MCF 10A (cell line): ENCODE results near the gene PSME3IP1. TPM values are rescaled to one million over a fixed set of nuclear protein-coding genes. Genes with fewer than 3 reads are reported as not detected.
"Not testable (repeated sequence)": the region's sequence is repeated elsewhere in the genome, so short reads cannot be mapped to it uniquely, and the experiment has no call there.

ENCODE experiments used
- BruUV-seq: library from RNA; stranded (reverse); fragments of 400-500 nt; replicated peaks from 2 replicates; lab custom pipeline; 2021; lab: Mats Ljungman, UMichigan
- CTCF ChIA-PET: fragments of 300-600 bp; sonication (Branson Sonifier 250); formaldehyde crosslinking; extraction: SDS; loops from one replicate; lab custom pipeline; 2021; ENCODE audit warnings: antibody characterized with exemption, inconsistent platforms; lab: Yijun Ruan, JAX
- POLR2A ChIA-PET: fragments of 300-600, 350-650 bp; sonication (Branson Sonifier 250); formaldehyde crosslinking; extraction: SDS; loops from one replicate; lab custom pipeline; 2020; ENCODE audit warnings: antibody characterized with exemption, inconsistent platforms; lab: Yijun Ruan, JAX
- DNase-seq: peaks from one replicate; pipeline ENCODE4 v3.0.0-alpha.2; 2018; ENCODE audit not compliant: unreplicated experiment
- H3K27ac Mint-ChIP-seq: one replicate; pipeline ENCODE4 v1.8.0; 2022; ENCODE audit warnings: mild to moderate bottlenecking, low read depth, mixed read lengths; ENCODE audit not compliant: unreplicated experiment
- H3K27me3 Mint-ChIP-seq: one replicate; pipeline ENCODE4 v1.8.0; 2022; ENCODE audit warnings: mixed read lengths; ENCODE audit not compliant: insufficient read depth, unreplicated experiment
- H3K36me3 Mint-ChIP-seq: one replicate; pipeline ENCODE4 v1.8.0; 2022; ENCODE audit warnings: mild to moderate bottlenecking, moderate library complexity, mixed read lengths; ENCODE audit not compliant: insufficient read depth, unreplicated experiment
- H3K4me1 Mint-ChIP-seq: one replicate; pipeline ENCODE4 v1.8.0; 2022; ENCODE audit warnings: mixed read lengths; ENCODE audit not compliant: insufficient read depth, unreplicated experiment
- H3K4me3 Mint-ChIP-seq: one replicate; pipeline ENCODE4 v1.8.0; 2022; ENCODE audit warnings: mild to moderate bottlenecking, moderate library complexity, mixed read lengths; ENCODE audit not compliant: unreplicated experiment
- H3K9me3 Mint-ChIP-seq: one replicate; pipeline ENCODE4 v1.8.0; 2022; ENCODE audit warnings: mixed read lengths; ENCODE audit not compliant: unreplicated experiment
- intact Hi-C: fragments of 100-400 bp; cut with micrococcal nuclease; formaldehyde crosslinking; loops from 2 replicates; pipeline ENCODE4 v1.14.1; 2022
- total RNA-seq: library from RNA; stranded (reverse); gene quantifications from 2 replicates; pipeline ENCODE4 v1.2.3, GENCODE V29; 2022
- TF ChIP-seq, protein P1 (sequence below): fragments of 200-600 bp; IDR thresholded peaks from one replicate; pipeline ENCODE4 v1.8.0; 2022; ENCODE audit warnings: antibody characterized with exemption, mild to moderate bottlenecking; ENCODE audit not compliant: unreplicated experiment

The PSME3IP1 gene
- total RNA-seq, 1 experiment from 2014 or later, result 107 TPM

DNA sequence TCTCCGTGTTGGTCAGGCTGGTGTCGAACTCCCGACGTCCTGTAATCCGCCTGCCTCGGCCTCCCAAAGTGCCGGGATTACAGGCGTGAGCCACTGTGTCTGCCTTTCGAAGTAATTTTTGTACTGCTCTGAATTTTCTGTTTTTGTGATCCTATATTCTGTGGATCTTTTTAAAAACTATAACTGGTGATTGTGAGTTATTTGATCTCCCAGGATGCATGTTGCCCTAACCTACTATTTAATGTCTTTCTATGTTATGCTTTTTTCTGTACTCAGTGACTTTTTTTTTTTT is 2.8 kb upstream of the PSME3IP1 start:
- BruUV-seq, result no TSS peak
- Mint-ChIP-seq H3K9me3 (peaks cover 6% of the 10 kb centered on the region), H3K27ac (peak overlapping the region; percentile 98), H3K4me1 (peaks cover 45% of the 10 kb centered on the region), H3K27me3 (no peaks in the 10 kb centered on the region), H3K36me3 (peaks cover 16% of the 10 kb centered on the region), H3K4me3 (peak overlapping the region; percentile 95)
- ChIA-PET CTCF (interaction anchor here (0.6 kb wide), 1 partner anchor 314 kb away, joined by 3 read pairs; no protein-coding TSS in a partner anchor), POLR2A (interaction anchor here (2.4 to 5.7 kb wide), 2 partner anchors 25 to 78 kb away, joined by 12 to 67 read pairs; no protein-coding TSS in a partner anchor)
- TF ChIP-seq, protein P1, sequence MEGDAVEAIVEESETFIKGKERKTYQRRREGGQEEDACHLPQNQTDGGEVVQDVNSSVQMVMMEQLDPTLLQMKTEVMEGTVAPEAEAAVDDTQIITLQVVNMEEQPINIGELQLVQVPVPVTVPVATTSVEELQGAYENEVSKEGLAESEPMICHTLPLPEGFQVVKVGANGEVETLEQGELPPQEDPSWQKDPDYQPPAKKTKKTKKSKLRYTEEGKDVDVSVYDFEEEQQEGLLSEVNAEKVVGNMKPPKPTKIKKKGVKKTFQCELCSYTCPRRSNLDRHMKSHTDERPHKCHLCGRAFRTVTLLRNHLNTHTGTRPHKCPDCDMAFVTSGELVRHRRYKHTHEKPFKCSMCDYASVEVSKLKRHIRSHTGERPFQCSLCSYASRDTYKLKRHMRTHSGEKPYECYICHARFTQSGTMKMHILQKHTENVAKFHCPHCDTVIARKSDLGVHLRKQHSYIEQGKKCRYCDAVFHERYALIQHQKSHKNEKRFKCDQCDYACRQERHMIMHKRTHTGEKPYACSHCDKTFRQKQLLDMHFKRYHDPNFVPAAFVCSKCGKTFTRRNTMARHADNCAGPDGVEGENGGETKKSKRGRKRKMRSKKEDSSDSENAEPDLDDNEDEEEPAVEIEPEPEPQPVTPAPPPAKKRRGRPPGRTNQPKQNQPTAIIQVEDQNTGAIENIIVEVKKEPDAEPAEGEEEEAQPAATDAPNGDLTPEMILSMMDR, result no peak
- intact Hi-C loops, result loop anchor here (10.0 kb wide), 1 partner anchor 226 kb away; no protein-coding TSS in a partner anchor
- DNase-seq, result no peak

DNA sequence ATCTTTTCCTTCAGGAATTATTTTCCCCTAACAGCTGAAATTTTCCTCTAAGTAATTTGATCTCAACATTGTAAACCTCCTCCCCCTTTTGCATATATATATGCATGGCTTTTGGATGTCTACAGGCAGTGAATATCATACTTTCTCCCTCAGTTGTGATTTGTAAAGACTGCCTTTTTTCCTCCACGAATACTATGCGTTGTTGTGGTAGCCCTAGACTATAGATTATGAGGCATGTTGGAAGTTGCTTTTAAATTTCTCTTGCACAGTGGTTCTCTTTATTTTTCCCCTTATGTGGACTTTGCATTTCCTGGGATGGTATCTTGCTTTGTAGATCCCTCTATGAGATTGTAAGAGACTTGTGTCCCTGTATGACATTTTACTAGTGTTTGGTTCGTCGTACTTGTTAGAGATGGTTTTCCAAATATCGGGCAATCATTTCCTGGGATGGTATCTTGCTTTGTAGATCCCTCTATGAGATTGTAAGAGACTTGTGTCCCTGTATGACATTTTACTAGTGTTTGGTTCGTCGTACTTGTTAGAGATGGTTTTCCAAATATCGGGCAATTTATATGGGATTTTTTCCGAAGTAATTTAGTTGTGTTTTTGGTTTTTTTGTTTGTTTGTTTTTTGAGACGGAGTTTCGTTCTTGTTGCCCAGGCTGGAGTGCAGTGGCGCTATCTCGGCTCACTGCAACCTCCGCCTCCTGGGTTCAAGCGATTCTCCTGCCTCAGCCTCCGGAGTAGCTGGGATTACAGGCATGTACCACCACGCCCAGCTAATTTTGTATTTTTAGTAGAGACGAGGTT is 2.3 kb upstream of the PSME3IP1 start:
- not testable (repeated sequence) for BruUV-seq, H3K27me3 Mint-ChIP-seq, DNase-seq, H3K9me3 Mint-ChIP-seq
- Mint-ChIP-seq H3K4me3 (peak overlapping the region; percentile 95), H3K4me1 (peaks cover 42% of the 10 kb centered on the region), H3K27ac (peak overlapping the region; percentile 98), H3K36me3 (peaks cover 16% of the 10 kb centered on the region)
- ChIA-PET POLR2A (interaction anchor here (0.6 to 5.7 kb wide), 15 partner anchors 9 to 563 kb away, joined by 3 to 67 read pairs (median 7); partner anchors contain the start of genes ARL2BP, CIAPIN1, COQ9 and MT1E), CTCF (interaction anchor here (0.5 to 1.3 kb wide), 3 partner anchors 78 to 313 kb away, joined by 3 read pairs; no protein-coding TSS in a partner anchor)
- intact Hi-C loops, result loop anchor here (2.0 to 10.0 kb wide), 2 partner anchors 57 to 227 kb away; partner anchors contain the start of gene ARL2BP

DNA sequence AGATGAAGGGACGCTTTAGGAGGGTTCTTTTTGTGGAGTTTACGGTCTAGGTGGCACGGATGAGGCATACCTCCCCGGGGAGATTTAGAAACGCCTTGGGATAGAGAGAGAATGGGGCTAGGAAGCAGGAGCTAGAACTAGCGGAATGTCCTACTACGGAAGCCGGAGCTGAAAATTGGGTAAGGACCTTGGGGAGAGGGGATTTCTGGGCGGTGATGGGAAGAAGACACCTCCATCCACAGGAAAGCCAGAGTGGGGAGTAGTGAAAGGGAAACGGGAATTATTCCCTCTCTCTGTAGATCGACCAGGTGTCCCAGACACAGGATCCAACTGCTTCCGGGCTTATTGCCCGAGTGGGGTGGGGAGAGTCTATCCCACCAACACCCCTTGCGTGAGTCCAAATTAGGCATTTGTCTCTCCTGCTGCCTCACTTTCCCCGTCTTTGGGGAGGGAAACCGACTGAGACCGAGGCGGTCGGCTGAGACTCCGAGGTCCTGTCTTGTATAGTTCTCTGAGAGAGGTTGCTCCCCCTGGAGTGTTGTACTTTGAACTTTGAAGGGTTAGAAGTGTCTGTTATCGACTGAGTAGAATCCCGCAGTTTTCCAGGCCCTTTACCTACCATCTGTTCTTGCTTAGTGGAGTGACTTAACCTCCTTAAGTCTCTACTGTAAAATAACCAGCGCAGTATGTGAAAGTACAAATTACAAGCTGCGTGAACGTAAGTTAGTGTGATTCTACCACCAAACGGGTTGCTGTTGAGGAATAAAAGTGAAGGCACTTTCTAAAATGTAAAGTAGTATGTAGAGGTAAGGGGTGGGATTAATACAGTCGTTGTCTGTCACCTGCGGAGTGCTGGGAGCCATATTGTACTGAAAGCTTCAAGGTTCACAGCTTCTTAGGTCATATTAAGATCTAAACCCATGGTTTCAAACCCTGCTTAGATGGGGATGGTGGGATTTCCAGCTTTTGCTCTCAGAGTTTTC is 1.3 kb upstream of the PSME3IP1 start:
- H3K4me3 Mint-ChIP-seq, result peak overlapping the region; percentile 95
- intact Hi-C loops, result loop anchor here (1.0 to 10.0 kb wide), 3 partner anchors 58 to 228 kb away; partner anchors contain the start of gene ARL2BP
- no TSS peak for BruUV-seq
- H3K9me3 Mint-ChIP-seq, result peaks cover 6% of the 10 kb centered on the region
- peak overlapping the region; percentile 98 for H3K27ac Mint-ChIP-seq
- peak; percentile 37 for DNase-seq
- peaks cover 37% of the 10 kb centered on the region for H3K4me1 Mint-ChIP-seq
- no peaks in the 10 kb centered on the region for H3K27me3 Mint-ChIP-seq
- TF ChIP-seq, protein P1, result no peak
- peaks cover 16% of the 10 kb centered on the region for H3K36me3 Mint-ChIP-seq
- ChIA-PET POLR2A (interaction anchor here (0.6 to 5.7 kb wide), 27 partner anchors 8 to 573 kb away, joined by 3 to 67 read pairs (median 7); partner anchors contain the start of genes ARL2BP, CIAPIN1, COQ9 and HERPUD1), CTCF (interaction anchor here (0.5 to 1.3 kb wide), 3 partner anchors 77 to 102 kb away, joined by 3 to 4 read pairs (median 3); no protein-coding TSS in a partner anchor)

DNA sequence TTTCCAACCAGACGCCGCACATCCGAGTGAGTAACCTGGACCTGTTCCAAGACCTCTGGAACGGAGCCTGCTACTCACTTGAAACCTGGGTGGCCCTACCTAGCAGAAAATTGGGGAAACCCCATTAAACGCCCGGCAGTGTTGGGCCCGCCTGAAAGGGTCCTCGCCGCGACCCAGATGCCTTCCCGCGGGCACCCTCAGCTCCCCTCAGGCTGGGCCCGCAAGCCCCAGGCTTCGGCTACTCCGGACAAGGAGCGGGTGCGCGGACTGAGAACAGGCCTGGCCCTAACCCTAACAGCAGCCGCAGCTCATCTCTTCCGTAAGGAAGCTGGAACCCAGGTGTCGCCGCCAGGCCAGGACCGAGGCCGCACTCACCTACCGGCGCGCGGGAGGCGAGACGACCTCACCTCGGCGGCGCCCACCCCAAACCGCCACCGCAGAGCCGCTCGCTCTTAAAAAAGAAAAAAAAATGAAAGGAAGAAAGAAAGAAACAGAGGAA is 344 bp downstream of the PSME3IP1 start:
- intact Hi-C loops, result loop anchor here (10.0 kb wide), 1 partner anchor 229 kb away; no protein-coding TSS in a partner anchor
- peaks cover 31% of the 10 kb centered on the region for H3K4me1 Mint-ChIP-seq
- peaks cover 6% of the 10 kb centered on the region for H3K9me3 Mint-ChIP-seq
- peak overlapping the region; percentile 95 for H3K4me3 Mint-ChIP-seq
- TSS peak; percentile 80 for BruUV-seq
- no peaks in the 10 kb centered on the region for H3K27me3 Mint-ChIP-seq
- H3K36me3 Mint-ChIP-seq, result peaks cover 21% of the 10 kb centered on the region
- ChIA-PET POLR2A (interaction anchor here (0.6 to 5.7 kb wide), 35 partner anchors 10 to 683 kb away, joined by 3 to 67 read pairs (median 5); partner anchors contain the start of genes ARL2BP, CIAPIN1, COQ9 and CPNE2), CTCF (interaction anchor here (1.0 to 1.9 kb wide), 3 partner anchors 27 to 237 kb away, joined by 3 to 7 read pairs (median 4); no protein-coding TSS in a partner anchor)
- TF ChIP-seq, protein P1, result no peak
- DNase-seq, result peak; percentile 81
- H3K27ac Mint-ChIP-seq, result peak overlapping the region; percentile 98
